OCI-LY1 (cell line): Measurements from ENCODE around the gene PTPRU.

Experiments
- CTCF ChIP-seq: fragments of 200-600 bp; sonication (generic), shearing (Covaris generic); IDR thresholded peaks from 2 replicates; pipeline ENCODE4 v1.5.1; 2017; ENCODE audit warnings: mild to moderate bottlenecking, antibody characterized with exemption, low read length, moderate library complexity, mixed read lengths
- EZH2 ChIP-seq: fragments of 200-600 bp; sonication (generic), shearing (Covaris generic); IDR thresholded peaks from 2 replicates; pipeline ENCODE4 v1.8.0; 2017; ENCODE audit warnings: borderline replicate concordance, mixed run types, mild to moderate bottlenecking, antibody characterized with exemption, low read length, moderate library complexity, mixed read lengths

GRCh38 chr1:29233693-29234092 lies 2.6 kb upstream of the PTPRU start:
- TF ChIP-seq EZH2 (no peak), CTCF (no peak)
